22Rv1 (cell line): Measurements from ENCODE around the gene APBA3.
A peak's percentile ranks its signal among the peaks of the same experiment; 100 is the strongest.

ENCODE experiments used
- H3K27ac ChIP-seq: fragments of 450-650 bp; 2 replicates; pipeline ENCODE4 v1.5.1; 2017
- ZFX ChIP-seq: fragments of 450-650 bp; IDR thresholded peaks from 2 replicates; pipeline ENCODE4 v1.6.1; 2017; ENCODE audit warnings: antibody characterized with exemption, borderline replicate concordance
- TF ChIP-seq, protein P1 (sequence below): fragments of 450-650 bp; IDR thresholded peaks from 2 replicates; pipeline ENCODE4 v1.5.1; 2017; ENCODE audit warnings: mild to moderate bottlenecking

The APBA3 gene

GRCh38 chr19:3807131-3807480 is 45.6 kb upstream of the APBA3 start:
- no peak for TF ChIP-seq ZFX
- TF ChIP-seq, protein P1, sequence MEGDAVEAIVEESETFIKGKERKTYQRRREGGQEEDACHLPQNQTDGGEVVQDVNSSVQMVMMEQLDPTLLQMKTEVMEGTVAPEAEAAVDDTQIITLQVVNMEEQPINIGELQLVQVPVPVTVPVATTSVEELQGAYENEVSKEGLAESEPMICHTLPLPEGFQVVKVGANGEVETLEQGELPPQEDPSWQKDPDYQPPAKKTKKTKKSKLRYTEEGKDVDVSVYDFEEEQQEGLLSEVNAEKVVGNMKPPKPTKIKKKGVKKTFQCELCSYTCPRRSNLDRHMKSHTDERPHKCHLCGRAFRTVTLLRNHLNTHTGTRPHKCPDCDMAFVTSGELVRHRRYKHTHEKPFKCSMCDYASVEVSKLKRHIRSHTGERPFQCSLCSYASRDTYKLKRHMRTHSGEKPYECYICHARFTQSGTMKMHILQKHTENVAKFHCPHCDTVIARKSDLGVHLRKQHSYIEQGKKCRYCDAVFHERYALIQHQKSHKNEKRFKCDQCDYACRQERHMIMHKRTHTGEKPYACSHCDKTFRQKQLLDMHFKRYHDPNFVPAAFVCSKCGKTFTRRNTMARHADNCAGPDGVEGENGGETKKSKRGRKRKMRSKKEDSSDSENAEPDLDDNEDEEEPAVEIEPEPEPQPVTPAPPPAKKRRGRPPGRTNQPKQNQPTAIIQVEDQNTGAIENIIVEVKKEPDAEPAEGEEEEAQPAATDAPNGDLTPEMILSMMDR, result no peak
- no peak overlapping the region for H3K27ac ChIP-seq

DNA sequence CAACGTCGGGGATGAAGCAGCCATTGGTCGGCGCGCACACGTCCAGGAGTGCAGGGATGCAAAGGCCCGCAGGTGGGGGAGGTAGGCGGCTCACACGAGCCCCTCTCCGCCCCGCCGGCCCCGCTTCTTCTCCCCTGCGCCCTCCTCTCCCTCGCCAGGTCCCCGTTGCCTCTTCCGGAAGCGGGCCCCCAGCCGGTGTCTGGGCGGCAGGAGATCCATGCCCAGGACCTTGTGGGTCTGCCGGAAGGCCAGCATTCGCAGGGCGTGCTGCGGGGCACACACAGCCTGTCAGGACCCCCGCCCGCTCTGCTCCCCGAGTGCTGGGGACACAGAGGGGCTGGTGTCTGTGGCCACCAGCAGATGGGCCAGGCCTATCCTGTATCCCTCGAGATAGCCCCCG is 44.4 kb upstream of the APBA3 start:
- TF ChIP-seq ZFX, result no peak
- TF ChIP-seq, protein P1, result no peak

GRCh38 chr19:3804429-3804828 is 42.9 kb upstream of the APBA3 start:
- no peak overlapping the region for H3K27ac ChIP-seq
- TF ChIP-seq, protein P1, result no peak
- TF ChIP-seq ZFX, result no peak

More for the DNA sequence above, 44.4 kb upstream of the APBA3 start:
- no peak overlapping the region for H3K27ac ChIP-seq

- H3K27ac ChIP-seq, result no peak overlapping the region
- TF ChIP-seq, protein P1, result no peak
- no peak for TF ChIP-seq ZFX
These were observed 42.5 kb upstream of the APBA3 start for GRCh38 chr19:3803986-3804385.

DNA sequence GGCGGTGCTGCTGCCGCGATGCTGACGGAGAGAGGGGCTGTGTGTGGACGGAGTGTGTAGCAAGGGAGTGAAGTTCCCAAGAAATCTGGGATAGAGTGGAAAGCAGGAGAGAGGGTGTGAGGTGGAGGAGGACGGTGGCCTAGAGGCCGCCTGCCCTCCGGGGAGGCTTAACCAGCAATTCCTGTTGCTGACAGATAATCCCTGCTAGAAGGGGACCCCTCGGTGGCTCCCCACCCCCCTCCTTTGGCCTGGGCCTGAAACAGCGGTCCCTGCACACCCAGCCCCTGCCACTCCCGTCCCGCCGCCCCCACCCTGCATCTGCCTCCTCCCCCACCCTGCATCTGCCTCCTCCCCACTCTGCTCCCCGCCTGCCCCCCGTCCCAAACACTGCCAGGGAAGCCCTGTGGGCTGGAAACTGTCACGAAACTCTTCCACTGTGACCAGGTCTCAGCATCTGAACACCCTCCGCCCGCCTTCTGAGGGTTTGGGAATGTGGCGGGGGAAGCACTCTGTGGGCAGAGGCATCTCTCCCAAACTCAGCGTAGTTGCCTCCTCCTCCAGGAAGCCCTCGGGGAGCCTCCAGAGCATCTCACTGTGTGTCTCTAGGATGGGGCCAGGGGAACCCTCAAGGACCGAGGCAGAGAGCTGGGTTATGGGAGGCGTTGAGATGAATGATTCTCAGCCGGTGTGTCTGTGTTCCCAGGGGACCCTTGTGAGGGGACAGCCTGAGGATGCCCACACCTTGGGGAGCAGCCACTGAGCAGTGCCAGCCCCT is 41.8 kb upstream of the APBA3 start:
- TF ChIP-seq, protein P1, result no peak
- TF ChIP-seq ZFX, result no peak
- H3K27ac ChIP-seq, result no peak overlapping the region

- H3K27ac ChIP-seq, result peak overlapping the region; percentile 34; the same call in 1 of the 2 replicates
- no peak for TF ChIP-seq ZFX
- TF ChIP-seq, protein P1, result 0 out of 2 replicates have a peak, but pooled peaks have one; percentile 2
These were observed 40.1 kb upstream of the APBA3 start for GRCh38 chr19:3801412-3802096.

DNA sequence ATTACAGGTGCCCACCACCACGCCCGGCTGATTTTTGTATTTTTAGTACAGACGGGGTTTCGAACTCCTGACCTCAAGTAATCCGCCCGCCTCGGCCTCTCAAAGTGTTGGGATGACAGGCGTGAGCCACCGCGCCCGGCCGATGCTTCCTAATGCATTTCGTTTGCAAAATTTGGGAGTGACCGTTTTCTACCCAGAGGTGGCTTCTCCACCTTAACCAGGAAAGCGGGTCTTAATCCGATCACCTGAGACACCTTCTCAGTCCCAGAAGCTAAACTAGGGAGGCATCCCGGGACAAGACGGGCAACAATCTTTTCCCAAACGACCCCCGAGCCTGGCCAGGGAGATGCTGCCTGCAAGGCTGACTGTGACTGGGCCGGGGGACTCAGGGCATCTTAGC is 39.5 kb upstream of the APBA3 start:
- no peak for TF ChIP-seq ZFX
- TF ChIP-seq, protein P1, result no peak
- peak overlapping the region; percentile 34; the same call in 1 of the 2 replicates for H3K27ac ChIP-seq
